AG09309 (cell line): ENCODE results near the gene PLOD2.

Source experiments
- DNase-seq: peaks from one replicate; pipeline ENCODE4 v3.0.0-alpha.2; 2010; ENCODE audit warnings: low read depth
- H3K4me3 ChIP-seq: 2 replicates; pipeline ENCODE4 v1.5.1; 2011; ENCODE audit warnings: mild to moderate bottlenecking, low read depth, low read length, moderate library complexity; ENCODE audit not compliant: control insufficient read depth
- CTCF ChIP-seq: IDR thresholded peaks from 2 replicates; pipeline ENCODE4 v1.5.1; 2011; ENCODE audit warnings: mild to moderate bottlenecking, low read depth, low read length, inconsistent platforms; ENCODE audit not compliant: insufficient read depth, control insufficient read depth; ENCODE audit errors: missing control alignments

Gene PLOD2

GRCh38 chr3:146138902-146139301, 22.1 kb downstream of the PLOD2 start:
- no peak for DNase-seq
- H3K4me3 ChIP-seq, result no peak overlapping the region
- TF ChIP-seq CTCF, result no peak

- TF ChIP-seq CTCF, result no peak
- DNase-seq, result no peak
- H3K4me3 ChIP-seq, result no peak overlapping the region
Measured at GRCh38 chr3:146136647-146137046, 24.3 kb downstream of the PLOD2 start.

- TF ChIP-seq CTCF, result no peak
- DNase-seq, result no peak
- H3K4me3 ChIP-seq, result no peak overlapping the region
Measured at GRCh38 chr3:146134348-146135117, 26.5 kb downstream of the PLOD2 start.

- H3K4me3 ChIP-seq, result no peak overlapping the region
- no peak for DNase-seq
- no peak for TF ChIP-seq CTCF
Measured at GRCh38 chr3:146133441-146133840, 27.5 kb downstream of the PLOD2 start.

- TF ChIP-seq CTCF, result no peak
- peak; percentile 52 for DNase-seq
- no peak overlapping the region for H3K4me3 ChIP-seq
Measured at GRCh38 chr3:146131616-146132410, 29.2 kb downstream of the PLOD2 start.

GRCh38 chr3:146130881-146131371, 30.1 kb downstream of the PLOD2 start:
- TF ChIP-seq CTCF, result no peak
- H3K4me3 ChIP-seq, result no peak overlapping the region
- DNase-seq, result peak; percentile 62
